Kidney tubule cell (primary cell): ENCODE results near the gene FBXO5.
"Not testable (repeated sequence)": the region's sequence is repeated elsewhere in the genome, so short reads cannot be mapped to it uniquely, and the experiment has no call there.

Experiments used
- DNase-seq: peaks from one replicate; pipeline ENCODE4 v3.0.0-alpha.2; 2018; ENCODE audit warnings: low spot score

Gene FBXO5, protein sequence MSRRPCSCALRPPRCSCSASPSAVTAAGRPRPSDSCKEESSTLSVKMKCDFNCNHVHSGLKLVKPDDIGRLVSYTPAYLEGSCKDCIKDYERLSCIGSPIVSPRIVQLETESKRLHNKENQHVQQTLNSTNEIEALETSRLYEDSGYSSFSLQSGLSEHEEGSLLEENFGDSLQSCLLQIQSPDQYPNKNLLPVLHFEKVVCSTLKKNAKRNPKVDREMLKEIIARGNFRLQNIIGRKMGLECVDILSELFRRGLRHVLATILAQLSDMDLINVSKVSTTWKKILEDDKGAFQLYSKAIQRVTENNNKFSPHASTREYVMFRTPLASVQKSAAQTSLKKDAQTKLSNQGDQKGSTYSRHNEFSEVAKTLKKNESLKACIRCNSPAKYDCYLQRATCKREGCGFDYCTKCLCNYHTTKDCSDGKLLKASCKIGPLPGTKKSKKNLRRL

DNA sequence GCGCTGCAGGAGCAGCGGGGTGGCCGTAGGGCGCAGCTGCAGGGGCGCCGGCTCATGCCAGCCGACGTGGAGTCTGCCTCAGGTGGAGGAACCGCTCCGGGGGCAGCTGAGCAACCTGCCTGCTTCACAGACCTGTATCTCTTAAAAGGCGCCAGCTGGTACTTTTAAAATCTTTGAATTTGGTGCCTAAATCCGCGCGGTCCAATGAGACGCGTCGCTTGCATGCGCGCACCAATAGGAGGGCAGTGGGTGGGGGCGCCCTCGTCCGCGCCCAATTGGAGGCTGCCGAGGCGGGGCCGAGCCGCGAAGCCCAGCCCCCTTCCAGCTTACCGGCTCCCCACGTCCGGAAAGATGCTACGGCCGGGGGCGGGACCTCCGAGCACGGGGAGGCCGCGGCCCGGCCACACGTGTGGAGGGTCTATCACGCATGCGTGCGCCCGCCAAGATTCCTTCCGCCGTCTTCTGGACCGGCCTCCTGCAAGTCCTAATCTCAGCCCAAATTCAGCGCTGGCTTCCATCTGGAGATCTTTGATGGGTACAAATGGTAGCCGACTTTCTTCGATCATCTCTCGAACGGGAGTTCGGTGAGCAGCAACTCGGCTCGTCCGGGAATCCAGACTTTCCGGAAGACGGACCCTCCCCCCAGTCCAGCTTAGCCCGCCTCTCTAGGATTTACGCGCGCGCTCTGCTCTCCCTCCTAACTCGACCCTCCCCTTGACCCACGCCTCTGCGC lies at the start of gene FBXO5:
FBXO5 (minus strand) TSS at position 138 of the 733 bp plus-strand sequence; CDS start at position 56, 82 bp downstream.
- peak; percentile 98 for DNase-seq

DNA sequence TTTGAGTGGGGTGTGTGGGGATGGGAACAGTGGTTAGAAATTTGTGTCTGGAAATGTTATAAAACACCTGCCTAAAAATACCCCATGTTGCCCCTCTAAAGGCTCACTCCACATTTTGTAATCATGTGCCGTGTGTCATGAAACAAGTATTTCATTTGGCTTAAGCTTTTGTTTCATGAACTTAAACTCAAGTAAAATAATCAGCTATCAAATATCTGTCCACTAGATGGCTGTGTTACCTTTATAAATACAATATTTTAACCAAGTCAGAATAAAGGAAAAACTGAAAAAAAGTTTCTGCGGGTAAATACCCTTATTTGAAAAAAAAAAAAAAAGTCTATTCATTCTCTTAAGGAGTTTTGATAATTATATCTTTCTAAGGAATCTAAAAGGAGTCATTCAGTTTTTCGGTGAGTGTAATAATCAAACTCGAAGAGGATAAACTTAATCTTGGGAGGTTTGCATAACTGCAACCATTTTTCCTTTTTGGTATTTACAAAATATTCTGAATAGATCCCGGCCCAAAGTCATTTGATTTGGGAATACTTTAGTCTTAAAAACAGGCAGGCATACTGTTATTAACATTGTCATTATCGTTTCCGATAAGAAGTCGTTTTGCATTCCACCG lies 49.5 kb upstream of the FBXO5 start:
- peak; percentile 55 for DNase-seq

DNA sequence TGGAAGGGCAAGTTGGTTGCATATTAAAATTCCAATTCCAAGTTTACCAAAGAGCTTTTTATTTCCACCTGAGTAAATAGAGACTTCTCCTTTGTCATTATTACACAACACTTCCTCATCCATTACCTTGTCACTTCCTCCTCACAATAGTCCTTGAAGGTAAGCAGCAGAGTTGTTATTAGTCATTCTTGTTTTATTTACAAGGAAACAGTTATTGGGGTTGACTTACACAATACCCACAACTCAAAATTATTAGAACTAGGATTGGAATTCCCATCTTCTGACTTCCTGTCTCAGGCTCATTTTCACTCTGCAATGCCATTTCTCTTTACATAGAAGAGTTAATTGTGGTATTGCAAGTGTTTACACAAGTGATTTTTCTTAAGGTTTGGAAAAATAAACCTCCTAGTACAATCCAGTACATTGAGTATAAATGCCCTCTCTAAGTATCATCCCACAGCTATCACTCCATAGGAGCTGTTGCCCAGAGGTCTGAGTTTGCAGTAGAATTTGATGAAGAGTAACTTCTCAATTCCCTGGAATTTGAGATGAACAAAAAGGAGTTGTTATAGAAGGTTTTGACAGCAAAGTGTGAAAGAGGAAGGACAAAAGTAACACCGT lies 48.6 kb upstream of the FBXO5 start:
- peak; percentile 80 for DNase-seq

DNA sequence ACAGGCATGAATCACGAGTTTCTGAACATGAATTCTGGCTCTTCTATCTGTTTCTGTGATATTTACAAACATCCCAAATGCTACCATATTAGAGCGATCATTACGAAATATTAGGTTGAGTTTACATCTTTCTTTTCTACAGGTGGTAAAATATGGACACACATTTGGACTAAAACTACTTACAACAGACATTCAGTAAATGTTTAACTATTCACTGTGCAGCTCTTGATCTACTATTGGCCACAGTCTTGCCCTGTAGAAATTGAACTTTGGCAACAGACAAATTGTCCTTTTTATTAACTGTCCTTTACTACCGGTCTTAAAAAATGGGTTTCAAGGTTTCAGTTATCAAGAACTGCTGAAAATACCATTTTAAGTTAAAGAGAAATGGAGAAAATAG lies 46.1 kb upstream of the FBXO5 start:
- peak; percentile 5 for DNase-seq

DNA sequence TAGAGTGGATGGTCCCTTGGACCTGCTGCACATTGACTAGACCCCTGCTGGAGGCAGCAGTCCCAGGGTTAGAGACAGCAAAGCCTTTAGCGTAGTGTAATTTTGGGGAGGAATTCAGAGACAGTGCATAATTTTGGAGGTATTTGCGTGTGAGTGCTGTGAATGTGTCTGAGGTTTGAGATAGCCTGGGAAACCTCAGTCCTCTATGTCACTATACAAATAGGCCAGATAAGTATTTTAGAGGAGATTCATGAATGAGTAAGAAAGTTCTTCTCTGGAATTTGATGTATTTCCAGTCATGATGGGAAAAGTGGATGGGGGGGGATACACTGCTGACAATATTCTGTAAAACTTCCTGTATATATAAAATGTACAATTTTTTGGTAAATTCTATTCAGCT lies 45.4 kb upstream of the FBXO5 start:
- no peak for DNase-seq

DNA sequence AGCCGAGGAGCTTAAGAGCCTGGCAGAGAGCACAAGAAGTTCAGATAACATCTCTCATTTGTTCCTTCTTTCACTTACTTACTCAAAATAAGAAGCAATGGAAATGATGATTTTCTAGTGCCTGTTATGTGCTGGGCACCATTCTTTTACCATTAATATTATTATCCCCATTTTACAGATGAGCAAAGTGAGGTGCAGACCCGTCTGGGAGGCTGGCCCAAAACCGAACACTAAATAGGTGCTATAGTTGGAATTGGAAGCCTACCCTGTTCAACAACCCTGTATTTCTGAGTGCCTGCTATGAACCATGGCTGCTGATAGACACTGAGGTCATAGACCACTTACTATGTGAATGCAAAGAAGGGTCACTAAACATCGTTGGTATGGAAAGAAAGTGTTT lies 44.6 kb upstream of the FBXO5 start:
- no peak for DNase-seq

DNA sequence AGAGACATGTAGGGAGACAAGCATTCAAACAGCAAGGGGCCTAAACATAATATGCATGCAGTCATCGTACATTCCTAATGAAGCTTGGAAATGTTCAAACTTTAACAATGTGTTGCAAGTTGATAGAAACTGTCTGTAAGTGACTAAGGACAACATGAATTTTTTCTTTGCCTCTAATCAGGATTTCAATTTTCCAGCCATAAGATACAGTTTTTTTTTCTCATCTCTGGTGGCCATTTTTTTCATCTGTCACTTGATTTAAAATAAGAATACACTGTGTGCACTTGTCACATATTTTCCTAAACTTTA lies 41.8 kb upstream of the FBXO5 start:
- DNase-seq: no peak

DNA sequence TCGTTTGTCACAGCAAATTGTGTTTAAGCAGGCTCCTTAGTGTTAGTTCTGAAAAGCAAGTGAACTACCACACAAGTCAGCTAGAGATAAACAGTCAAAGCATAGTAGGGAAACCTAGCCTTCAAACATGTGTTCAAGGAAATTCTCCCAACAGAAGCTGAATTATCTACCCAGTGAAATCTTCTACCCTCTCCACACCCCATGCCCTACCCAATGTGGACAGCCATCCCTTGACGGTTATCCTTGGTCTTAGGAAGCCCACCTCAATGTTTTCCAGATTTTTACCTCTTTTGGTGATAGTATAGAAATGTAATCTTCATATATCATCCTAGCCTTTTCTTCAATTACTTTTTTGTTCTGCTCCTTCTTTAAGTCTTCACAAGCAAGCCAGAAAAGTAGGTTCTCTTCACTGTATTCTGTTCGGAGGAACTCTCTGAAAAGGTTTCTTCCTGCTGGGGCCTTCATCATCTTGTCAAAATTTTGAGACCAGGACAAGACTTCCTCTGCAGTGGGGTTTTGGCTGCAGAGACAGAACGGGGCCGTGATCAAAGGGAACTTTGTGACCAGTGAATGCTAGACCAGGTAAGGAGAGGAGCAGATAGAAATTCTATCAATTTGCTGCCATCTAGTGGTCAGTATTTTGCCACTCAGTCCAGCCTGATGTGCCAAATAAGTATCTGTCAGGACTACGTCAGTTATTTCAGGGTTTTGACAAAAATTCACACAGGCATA lies 41.3 kb upstream of the FBXO5 start:
- DNase-seq: peak; percentile 66

DNA sequence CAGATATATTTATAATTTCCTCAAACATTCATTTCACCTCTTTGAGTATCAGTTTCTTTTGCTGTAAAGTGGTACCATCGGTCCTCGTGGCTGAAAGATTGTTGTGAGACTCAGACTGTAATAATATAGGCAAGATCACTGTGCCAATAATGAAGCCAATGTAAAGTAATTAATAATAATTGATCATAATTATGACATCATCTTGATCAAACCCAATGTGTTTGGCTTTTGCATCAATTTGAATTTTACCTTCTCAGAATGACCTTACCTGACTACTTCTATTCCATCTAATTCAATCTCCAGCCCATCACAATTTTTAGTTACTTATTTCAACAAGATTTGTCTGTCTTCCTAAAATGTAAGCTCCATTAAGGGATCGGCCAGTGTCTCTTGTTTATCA lies 35.5 kb upstream of the FBXO5 start:
- no peak for DNase-seq

DNA sequence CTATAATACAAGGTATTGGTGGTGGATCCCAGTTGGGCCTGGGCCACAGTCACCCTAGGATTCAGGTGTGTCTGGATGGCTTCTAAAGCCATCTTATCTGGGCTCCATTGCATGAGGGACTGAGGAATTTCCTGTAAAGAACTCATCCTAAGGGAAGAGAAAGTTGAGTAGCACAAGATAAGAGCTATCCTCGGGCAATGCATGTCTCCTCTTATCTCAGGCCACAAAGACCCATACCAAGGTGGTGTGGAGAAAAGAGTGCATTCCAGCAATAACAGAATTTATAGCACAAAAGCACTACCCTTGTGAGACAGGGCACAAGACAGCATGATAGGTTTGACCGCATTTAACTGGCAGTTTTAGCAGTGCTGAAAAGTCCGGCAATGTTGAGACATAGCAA lies 34.0 kb upstream of the FBXO5 start:
- no peak for DNase-seq

DNA sequence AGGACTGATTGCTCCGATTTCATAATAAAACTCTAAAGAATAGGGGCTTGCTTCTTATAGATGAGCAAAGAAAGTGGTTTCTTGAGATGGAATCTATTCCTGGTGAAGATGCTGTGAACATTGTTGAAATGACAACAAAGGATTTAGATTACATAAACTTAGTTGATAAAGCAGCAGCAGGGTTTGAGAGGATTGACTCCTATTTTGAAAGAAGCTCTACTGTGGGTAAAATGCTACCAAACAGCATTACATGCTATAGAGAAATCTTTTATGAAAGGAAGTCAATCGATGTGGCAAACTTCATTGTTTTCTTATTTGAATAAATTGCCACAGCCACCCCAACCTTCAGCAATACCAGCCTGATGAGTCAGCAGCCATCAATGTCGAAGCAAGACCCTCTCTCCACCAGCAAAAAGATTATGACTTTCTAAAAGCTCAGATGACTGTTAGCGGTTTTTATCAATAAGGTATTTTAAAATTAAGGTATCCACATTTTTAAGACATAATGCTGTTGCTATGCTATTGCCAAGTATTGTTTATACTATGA lies 32.3 kb upstream of the FBXO5 start:
- no peak for DNase-seq

DNA sequence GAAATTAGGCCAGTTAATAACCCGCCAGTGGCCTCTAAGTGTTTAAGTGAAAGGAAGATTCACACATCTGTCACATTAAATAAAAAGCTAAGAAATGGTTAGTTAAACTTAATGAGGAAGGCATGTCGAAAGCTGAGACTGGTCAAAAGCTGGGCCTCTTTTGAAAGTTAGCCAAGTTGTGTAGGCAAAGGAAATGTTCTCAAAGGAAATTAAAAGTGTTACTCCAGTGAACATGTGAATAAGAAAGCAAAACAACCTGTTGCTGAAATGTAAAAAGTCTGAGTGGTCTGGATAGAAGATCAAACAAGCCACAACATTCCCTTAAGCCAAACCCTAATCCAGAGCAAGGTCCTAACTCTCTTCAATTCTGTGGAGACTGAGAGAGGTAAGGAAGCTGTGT lies 30.6 kb upstream of the FBXO5 start:
- DNase-seq: no peak

DNA sequence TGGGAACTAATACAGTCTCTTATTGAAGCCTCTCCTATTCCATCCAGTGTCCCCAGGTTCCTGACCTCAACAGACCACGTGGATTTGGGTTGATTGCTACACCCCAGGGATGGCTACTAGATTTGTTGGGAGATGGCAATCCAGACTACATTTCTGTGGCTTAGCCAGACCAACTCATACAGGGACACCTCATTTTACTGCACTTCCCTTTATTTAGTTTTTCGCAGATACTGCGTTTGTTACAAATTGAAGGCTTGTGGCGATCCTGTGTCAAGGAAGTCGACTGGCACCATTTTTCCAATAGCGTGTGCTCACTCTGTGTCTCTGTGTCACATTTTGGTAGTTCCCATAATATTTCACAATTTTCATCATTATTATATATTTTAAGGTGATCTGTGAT lies 30.0 kb upstream of the FBXO5 start:
- DNase-seq: no peak

DNA sequence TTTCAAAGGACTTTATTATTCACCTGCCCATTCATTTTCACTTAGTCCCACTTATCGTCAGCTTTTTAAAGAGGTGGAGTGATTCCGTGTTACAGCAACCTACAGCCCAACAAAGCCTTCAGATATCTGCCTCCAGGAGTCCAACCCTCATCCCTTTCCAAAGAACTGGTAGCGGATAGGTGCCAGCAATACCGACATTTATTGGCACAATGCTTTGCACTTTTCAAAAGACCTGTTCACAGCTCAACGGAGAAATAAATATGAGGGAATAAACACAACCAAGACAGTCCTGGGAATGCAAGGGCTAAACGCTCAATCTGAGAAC lies 20.5 kb upstream of the FBXO5 start:
- no peak for DNase-seq

DNA sequence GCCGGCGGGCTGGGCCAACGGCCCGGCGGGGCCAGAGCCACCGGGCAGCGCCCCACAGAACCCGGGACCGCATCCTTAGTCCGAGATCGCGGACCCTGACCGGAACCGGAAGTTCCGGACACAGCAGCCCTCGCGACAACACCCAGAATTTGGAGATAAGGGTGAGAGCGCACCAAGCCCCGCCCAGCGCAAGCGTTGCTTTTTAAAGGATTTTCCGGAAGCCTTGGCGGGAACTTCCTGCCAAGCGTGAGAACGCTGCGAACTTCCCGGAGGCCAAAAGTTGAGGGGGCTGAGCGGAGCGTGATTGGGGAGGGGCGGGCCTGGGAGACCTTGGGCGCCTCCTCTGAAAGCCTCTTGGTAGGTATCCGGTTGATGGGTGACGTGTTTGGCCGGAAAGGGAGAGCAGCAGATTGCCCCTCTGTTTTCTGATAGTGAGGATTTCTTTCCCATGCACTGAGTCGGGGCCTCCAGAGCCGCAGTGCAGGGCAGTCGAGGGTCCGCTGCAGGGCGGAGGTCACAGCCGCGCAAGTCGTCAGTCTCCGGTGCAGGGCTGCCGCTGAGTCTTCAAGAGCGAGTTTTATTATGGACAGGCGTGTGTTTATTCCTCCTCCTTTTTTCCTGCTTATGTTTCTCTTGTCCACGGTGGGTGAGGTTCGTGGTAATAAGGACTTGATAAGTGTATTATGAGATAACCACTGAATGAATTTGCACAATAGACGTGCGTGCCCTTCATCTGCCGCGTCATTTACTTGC lies 19.9 kb upstream of the FBXO5 start, which contains the start of gene MTRF1L:
MTRF1L (minus strand) TSS at position 97 of the 753 bp plus-strand sequence; CDS start at position 73, 24 bp downstream.
- peak; percentile 98 for DNase-seq

DNA sequence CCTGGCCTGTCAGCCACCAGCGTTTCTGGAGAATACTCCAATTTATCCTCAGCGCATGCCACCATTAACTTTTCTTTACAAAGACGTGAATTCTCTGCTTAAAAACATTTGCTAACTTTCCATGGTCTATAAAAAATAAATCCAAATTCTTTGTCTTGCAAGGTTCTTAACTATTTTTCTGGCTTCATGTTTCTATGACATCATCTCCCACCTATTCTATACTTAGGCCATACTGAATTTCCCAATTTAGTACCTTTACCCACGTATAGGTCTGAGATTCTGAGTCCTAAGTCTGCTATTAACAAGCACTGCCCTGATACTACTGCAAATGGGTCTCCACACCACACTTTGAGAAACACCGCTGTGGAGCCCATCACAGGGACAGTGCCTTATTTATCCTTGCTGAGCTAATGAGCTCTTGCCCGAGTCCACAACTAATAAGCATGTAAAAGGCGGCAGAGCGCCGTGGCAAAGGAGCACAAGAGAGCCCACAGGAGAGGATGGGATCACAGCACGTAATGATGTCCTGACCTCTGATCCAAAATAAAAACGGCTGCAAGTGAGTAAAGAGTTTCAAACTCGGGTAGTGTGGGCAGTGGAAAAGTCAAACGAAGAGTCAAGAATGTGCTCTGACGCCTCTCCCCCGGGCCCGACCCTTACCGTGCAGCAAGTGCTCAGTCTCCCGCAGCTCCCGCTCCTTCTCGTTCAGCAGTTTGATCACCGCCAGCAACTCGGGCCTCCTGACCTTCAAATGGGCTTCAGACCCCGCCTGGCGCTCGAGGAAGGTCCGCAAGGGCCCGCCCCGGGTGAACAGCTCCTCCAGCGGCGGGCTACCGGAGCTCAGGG lies 19.1 kb upstream of the FBXO5 start:
- peak; percentile 30 for DNase-seq

DNA sequence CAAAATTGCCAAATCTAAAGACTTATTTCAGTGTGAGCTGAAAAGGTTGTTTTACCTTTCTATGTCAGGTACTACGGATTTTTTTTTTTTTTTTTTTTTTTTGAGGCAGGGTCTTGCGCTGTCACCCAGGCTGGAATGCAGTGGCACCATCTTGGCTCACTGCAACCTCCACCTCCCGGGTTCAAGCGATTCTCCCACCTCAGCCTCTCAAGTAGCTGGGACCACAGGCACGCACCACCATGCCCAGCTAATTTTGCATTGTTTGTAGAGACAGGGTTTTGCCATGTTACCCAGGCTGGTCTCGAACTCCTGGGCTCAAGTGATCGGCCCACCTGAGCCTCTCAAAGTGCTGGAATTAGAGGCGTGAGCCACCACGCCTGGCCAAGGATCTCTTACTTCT lies 17.9 kb upstream of the FBXO5 start:
- DNase-seq: not testable (repeated sequence)

DNA sequence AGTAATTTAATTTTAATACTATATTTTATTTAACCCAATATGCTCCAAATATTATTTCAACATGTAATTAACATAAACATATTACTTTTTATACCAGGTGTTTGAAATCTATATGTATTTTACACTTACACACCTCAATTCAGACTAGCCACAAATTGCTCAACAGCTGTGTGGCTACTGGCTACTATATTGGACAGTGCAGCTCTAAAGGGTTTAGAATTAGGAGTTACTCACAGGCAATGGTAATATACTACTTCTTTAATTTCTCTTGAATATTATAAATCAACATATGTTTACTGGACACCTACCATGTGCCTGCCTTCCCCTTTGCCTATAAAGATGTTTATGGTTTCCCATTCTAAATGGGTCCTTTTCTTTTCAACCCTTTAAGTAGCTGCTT lies 17.4 kb upstream of the FBXO5 start:
- DNase-seq: no peak

DNA sequence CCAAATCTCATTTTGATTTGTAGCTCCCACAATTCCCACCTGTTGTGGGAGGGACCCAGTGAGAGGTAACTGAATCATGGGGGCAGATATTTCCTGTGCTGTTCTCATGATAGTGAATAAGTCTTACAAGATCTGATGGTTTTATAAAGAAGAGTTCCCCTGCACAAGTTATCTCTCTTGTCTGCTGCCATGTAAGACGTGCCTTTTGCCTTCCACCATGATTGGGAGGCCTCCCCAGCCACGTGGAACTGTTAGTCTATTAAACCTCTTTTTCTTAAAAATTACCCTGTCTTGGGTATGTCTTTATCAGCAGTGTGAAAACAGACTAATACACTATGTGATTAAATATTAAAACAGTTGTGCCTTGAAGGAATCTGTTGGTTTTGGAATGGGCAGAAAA lies 16.7 kb upstream of the FBXO5 start:
- not testable (repeated sequence) for DNase-seq

DNA sequence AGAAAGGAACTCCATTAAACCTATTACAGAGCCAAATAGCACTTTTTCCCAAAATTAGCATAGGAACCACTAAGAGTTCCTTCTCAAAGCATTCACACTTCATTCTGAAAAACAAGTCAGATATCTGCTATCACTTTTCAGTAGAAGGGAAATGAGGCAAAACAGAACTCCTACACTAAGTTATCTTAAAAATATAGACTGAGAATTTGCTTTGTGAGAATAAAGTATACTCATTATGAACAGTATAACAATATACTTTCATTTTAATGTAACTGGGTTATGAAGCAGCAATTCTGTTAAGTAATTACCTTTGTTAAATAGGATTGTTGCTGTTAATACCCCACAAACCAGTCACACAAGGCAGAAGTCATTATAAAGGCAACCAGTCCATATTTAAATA lies 11.0 kb upstream of the FBXO5 start:
- DNase-seq: no peak
